ENCODE measurements around the gene GPSM1.

Gene GPSM1

DNA sequence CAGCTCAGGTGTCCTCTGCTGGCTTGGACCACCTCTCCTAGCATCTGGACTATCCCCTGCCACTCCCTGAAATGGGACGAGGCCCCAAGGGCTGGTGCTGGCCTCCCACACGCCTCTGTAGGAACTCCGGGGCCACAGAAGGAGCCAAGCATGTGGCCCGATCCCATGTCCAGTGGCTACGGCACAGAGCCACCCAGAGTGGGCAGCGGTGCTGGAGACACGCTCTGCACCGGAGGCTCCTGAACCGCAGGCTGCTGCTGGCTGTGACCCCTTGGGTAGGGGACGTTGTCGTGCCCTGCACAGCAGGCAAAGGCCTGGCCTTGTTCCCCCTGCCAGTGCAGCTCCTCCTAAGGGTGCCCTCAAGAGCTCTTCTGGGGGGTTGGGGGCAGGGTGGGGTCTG, 52.6 kb downstream of the GPSM1 start:
- no peak for DNase-seq

DNA sequence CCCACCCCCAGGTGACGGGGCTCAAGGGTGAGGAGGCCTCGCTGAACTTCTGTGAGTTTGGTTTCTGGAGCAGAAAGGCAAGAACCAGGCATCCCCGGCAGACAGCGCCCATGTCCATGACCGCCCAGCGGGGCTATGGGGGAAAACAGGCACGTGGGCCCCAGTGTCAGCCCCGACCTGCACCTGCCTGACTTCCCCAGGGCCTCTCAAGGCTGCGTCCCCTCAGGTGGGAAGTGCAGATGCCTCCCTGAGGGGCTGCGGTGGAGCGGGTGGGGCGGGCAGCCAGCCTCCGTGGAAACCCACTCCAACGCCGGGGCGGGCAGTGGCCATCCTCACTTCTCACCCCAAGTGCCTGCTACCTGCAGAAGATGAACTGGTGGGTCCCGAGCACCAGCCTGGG, 53.0 kb downstream of the GPSM1 start:
- DNase-seq: no peak

GRCh38 chr9:136381311-136381710, 54.0 kb downstream of the GPSM1 start:
- DNase-seq: no peak

DNA sequence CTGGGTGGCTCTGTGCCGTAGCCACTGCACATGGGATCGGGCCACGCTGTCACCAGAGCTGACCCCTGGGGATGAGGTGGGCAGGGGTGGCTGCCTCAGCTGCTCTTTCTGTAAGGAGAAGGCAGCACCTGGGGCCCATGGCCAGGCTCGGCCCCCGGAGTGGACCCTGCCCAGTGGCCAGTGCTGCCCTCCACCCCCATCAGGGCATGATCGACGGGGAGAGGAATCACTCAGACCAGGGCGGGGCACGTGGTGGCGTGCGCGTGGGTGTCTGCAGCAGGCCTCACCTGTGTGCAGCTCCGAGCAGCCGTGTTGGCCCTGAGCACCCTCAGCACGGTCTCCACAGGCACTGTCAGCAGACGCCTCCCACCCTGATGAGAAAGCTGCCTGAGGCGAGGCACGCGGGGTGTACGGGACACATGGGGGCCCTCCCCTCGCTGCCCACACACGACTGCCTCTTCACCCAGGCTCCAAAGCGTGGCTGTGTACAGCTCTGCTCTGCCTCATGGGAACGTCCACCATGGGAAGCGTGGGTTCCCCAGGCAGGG, 54.7 kb downstream of the GPSM1 start:
- no peak for DNase-seq

- DNase-seq: no peak
These were observed 56.1 kb downstream of the GPSM1 start for GRCh38 chr9:136383436-136383835.

DNA sequence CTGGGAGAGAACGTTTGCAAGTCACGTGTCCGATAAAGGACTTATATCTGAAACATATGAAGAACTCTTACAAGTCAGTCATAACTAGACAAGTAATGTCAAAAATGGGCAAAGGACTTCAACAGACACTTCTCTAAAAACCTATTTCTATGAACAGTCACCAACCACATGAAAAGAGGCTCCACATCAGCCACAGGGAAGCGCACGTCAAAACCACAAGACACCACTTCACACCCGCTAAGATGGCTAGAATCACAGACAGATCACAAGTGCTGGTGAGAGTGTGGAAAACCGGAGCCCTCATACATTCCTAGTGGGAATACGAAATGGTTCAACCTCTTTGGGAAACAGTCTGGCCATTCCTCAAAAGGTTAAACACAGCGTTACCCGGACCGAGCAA, 57.7 kb downstream of the GPSM1 start:
- DNase-seq: no peak

DNA sequence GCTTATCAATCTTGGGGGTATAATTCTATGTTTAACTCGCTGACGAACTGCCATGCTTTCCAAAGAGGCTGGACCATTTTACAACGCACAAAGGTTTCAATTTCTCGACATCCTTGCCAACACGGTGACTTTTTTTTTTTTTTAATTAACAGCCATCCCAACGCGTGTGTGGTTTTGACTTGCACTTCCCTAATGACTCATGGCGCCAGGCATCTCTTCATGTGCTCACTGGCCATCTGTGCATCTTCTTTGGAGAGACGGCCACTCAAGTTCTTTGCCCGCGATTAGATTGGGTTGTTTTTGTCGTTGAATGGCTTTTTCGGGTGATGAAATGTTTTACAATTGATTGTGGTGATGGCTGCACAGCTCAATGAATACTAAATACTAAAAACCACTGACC, 58.7 kb downstream of the GPSM1 start:
- peak; percentile 43 for DNase-seq

GRCh38 chr9:136387217-136387616, 59.9 kb downstream of the GPSM1 start:
- DNase-seq: no peak

DNA sequence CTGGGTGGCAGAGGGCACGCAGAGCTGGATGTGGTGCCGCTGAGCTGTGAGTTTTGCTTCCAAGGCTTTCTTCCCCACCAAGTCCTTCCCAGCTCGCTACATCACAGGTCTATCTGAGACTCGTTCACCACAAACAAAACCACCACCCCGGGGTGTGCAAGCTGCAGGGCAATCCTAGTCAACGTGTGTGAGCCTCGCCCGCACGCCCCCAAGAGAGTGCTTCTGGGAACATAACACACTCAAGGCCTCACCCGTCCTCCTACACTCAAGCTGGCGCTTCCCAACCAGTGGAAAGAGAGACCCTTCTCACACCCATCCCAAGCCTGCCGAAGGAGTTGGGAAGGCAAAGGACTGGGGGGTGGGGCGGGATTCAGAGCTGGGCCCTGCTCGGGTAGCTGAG, 62.1 kb downstream of the GPSM1 start:
- no peak for DNase-seq

- no peak for DNase-seq
These were observed 64.6 kb downstream of the GPSM1 start for GRCh38 chr9:136391737-136392537.

- no peak for DNase-seq
These were observed 65.5 kb downstream of the GPSM1 start for GRCh38 chr9:136392538-136393449.

GRCh38 chr9:136393531-136393930, 66.2 kb downstream of the GPSM1 start:
- no peak for DNase-seq

DNA sequence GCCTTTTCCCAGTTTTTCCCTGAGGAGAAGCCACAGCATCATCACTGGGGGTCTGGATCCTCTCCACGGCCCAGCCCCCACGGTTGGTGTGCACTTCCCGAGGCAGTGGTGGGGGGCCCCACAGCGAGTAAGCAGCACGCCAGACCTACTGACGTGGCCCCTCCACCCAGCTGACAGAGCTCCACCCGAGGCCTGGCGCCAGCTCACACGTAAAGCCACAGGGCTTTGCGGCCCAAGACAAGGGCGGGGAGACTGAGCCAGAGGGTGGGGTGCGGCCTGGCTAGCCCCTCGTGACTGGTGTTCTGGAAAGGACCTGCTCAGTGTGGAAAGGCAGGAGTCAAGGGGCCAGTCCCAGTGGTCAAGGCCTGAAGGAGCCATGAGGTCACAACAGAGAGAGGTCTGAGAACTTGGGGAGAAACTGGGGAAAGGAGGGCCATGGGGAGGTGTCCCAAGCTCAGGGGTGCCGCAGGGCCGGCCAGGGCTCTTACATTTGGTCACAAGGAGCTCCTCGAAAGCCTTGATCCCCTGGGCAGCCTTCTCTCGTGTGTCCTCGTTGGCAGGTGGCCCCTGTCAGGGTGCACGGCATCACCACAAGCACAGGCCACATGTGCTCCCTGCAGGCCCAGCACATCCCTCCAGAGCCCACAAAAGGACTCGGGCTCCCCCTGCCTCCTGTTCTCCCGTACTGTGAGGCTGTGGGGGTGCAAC, 67.1 kb downstream of the GPSM1 start:
- DNase-seq: no peak

DNA sequence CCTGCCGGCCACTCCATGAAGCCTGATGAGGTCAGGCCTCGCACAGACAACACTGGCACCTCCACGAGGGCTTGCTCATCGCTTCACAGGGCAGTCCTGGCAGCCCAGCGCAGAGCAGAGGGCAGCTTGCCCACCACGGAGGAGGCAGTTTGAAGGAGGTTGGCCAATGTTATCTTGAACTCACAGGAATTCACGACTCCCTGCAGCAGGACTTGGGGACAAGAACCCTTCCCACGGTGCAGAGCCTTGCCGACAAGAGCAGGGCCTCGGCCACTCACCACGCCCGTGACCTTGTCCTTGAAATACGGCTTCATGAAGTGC, 67.6 kb downstream of the GPSM1 start:
- no peak for DNase-seq

DNA sequence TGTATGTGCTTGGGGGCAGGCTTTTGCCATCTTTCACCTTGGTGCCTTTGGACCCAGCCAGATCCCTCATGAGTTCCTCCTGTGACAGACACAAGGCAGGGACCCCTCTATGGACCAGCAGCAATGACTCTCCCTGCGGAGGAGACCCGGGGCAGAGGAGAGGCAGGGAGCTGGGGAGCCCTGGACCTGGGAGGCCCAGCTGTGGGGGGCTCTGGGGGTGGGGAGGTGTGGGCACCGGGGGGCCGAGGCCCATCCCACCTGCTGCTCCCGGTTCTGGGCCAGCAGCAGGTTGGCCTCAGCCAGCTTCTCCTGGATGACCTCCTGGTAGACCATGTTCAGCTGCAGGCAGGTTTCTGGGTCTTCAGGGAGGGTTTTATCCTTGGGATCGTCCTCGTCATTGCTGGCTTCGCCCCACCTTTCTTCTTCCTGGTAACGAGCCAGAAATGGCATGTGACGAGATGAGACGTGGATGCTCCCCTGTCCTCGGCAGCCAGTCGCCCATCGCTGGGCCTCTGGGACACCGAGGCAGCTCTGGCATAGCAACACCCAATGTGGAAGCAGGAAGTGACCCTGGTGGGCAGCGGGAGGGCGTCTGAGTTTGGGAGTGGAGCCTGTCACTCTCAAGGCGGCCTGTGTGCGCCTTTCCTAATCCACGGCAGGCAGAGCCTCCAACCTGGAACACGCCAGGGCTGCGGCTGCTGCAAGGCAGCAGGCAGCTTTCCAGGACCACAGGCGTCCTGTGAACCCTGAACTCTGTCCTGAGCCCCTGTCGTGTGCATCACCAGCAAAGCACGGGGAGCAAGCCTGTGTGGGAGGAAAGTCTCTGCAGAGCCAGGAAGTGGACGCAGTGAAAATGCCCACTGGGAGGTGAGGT, 68.2 kb downstream of the GPSM1 start:
- no peak for DNase-seq

GRCh38 chr9:136396219-136396515, 68.8 kb downstream of the GPSM1 start:
- no peak for DNase-seq

DNA sequence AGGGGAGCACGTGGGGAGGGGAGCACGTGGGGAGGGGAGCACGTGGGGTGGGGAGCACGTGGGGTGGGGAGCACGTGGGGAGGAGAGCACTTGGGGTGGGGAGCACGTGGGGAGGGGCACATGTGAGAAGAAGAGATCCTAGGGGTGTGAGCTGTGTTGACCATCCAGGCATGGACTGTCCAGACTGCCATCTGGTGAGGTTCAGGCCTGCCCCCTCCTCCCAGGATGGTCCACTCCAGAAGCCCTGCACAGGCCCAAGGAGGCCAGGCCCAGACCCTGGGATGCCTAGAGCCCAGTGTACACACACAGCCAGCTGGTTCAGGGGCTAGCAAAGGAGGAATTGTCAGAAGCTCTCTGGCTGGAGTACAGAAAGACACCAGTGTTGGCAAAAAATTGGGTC, 70.3 kb downstream of the GPSM1 start:
- no peak for DNase-seq

GRCh38 chr9:136398286-136398685, 70.9 kb downstream of the GPSM1 start:
- DNase-seq: no peak

DNA sequence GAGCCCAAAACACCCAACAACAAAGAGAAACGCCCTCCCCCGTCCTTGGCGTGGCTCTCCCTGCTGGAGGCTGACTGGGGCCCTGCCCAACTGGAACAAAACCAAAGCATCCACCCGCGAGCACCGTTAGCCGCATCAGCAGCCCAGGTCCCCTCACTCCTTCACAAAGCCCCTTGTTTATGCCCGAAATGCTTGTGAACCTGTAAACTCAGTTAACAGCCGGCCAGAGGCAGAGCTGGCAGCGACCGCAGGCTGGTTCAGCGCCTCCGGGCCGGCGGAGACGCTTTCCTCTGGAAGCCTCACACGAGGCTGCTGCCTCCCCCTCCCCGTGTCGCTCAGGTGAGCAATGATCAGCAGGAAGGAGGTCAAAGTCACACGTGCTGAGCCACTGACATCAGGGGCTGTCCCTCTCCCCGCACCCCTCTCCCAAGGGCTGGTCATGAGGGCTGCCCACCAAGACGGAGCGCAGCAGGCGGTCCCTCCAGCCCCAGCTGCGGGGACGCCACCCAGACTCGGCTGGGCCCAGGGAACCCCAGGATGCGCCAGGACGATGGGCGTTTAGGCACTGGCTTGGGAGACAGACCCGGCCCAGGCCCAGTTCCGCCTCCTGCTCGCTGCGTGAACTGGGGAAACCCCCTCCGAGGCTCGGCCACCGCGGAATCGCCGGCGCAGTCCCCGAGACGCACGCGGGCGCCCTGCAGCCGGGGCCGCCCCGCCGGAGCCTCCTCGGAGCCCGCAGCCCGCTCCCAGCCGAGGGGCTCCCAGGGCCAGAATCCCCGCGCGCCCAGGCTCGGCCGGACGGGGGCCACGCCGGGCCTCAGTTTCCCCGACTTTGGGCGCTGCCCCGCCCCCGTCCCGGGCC, 72.1 kb downstream of the GPSM1 start:
- DNase-seq: no peak

- peak; percentile 43 for DNase-seq
These were observed 72.9 kb downstream of the GPSM1 start, which contains the start of gene SNAPC4 for GRCh38 chr9:136400038-136400834. Gene SNAPC4, minus strand, starts transcription at chr9:136400170. Its CDS starts 1,742 bp downstream, at chr9:136398428.
